ENCODE results near the gene NPAS1.

DNA sequence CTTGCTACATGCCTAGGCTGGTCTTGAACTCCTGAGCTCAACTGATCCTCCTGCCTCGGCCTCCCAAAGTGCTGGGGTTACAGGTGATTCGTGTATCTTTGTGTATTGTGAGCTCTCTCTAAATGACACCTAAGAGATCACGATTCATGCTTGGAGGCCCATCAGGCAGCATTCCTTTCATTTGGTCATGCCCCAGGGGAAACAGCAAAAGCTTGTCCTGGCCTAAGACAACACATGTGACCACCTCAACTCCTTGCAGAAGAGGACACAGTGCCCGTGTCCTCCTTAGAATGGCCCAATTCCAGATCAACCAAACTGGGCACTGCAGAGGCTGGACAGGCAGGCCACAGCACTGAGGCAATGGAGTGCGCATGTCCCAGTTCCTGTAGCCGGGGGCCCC lies 61.5 kb downstream of the NPAS1 start:
- TF ChIP-seq CTCF (IDR thresholded peaks at IDR 0.05; ENCODE audit: control extremely low read depth in 1 of 3, insufficient read depth in 1 of 3, low read depth in 1 of 3, low read length in 3 of 3): no peak
- no peak for TF ChIP-seq EZH2 (IDR thresholded peaks at IDR 0.05; ENCODE audit: low read depth, low read length, severe bottlenecking)
- TF ChIP-seq RAD21 (IDR thresholded peaks at IDR 0.05 in 1 of 2, conservative IDR thresholded peaks at IDR 0.05 in 1 of 2; ENCODE audit: low read depth in 2 of 2, low read length in 2 of 2): no peak
- no peak for TF ChIP-seq ZNF274 (IDR thresholded peaks at IDR 0.05; ENCODE audit: borderline replicate concordance, extremely low read depth, low read length)
- TF ChIP-seq JUN (IDR thresholded peaks at IDR 0.05; ENCODE audit: low read depth, low read length): no peak
- no peak for TF ChIP-seq SIN3A (conservative IDR thresholded peaks at IDR 0.05 in 1 of 2, IDR thresholded peaks at IDR 0.05 in 1 of 2; ENCODE audit: low read depth in 1 of 2, low read length in 2 of 2)
- no peak for TF ChIP-seq EP300 (IDR thresholded peaks at IDR 0.05; ENCODE audit: borderline replicate concordance in 1 of 2, low read depth in 2 of 2, low read length in 2 of 2)
- TF ChIP-seq POLR2A (IDR thresholded peaks at IDR 0.05; ENCODE audit: control extremely low read depth in 1 of 2, low read depth in 2 of 2, low read length in 2 of 2): no peak
- TF ChIP-seq POLR2AphosphoS5 (IDR thresholded peaks at IDR 0.05; ENCODE audit: low read depth, low read length): no peak
